22Rv1 (cell line): ENCODE results near the gene KDM5C.

ENCODE experiments used
- ZFX ChIP-seq: fragments of 450-650 bp; IDR thresholded peaks from 2 replicates; pipeline ENCODE4 v1.6.1; 2017; ENCODE audit warnings: antibody characterized with exemption, borderline replicate concordance
- TF ChIP-seq, protein P1 (sequence below): fragments of 450-650 bp; IDR thresholded peaks from 2 replicates; pipeline ENCODE4 v1.5.1; 2017; ENCODE audit warnings: mild to moderate bottlenecking

DNA sequence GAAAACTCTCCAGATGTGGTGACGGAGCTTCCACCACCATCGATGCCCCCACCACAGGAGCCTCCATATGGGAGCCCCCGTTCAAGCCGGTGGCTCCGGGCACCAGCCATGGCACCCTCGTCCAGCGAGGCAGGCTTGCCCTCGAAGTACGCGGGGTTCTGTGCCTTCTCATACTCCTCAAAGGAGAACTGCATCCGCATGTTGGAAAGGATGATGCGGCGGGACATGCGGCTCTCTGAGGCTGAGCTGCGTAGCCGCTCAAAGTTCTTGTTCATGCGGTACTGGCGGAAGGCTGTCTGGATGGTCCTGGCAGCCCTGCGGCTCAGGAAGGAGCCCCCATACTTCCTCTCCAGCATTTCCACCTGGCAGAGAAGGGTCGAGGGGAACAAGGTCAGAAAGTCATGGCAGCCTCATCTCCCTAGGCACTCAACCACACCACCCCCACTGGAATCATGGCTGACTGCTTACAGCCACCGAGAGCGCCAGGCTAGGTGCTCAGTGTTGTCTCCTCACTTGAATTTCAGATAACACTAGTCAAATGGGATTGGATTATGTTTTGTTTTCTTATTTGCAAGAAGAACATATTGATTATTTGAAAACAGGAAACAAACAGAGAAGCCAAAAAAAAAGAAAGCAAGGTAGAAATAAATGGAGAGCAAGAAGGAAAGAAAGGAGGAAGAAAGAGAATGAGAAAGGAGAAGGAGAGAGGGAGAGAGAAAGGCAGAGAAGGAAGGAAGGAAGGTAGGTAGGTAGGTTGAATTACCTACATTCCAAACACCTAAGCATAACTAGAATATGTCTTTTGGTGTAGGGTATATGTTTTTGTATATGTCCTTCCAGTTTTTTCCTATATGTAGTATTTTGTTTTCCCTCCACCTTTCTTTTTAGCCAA is 29.8 kb upstream of the KDM5C start:
- TF ChIP-seq, protein P1, sequence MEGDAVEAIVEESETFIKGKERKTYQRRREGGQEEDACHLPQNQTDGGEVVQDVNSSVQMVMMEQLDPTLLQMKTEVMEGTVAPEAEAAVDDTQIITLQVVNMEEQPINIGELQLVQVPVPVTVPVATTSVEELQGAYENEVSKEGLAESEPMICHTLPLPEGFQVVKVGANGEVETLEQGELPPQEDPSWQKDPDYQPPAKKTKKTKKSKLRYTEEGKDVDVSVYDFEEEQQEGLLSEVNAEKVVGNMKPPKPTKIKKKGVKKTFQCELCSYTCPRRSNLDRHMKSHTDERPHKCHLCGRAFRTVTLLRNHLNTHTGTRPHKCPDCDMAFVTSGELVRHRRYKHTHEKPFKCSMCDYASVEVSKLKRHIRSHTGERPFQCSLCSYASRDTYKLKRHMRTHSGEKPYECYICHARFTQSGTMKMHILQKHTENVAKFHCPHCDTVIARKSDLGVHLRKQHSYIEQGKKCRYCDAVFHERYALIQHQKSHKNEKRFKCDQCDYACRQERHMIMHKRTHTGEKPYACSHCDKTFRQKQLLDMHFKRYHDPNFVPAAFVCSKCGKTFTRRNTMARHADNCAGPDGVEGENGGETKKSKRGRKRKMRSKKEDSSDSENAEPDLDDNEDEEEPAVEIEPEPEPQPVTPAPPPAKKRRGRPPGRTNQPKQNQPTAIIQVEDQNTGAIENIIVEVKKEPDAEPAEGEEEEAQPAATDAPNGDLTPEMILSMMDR = no peak
- TF ChIP-seq ZFX = no peak
